ENCODE measurements around the gene AFF2. TPM values are rescaled to one million over a fixed set of nuclear protein-coding genes. Genes with fewer than 3 reads are reported as not detected.

Gene AFF2
- total RNA-seq, 2 experiments from 2014 or later, result 0.13 to 0.40 TPM

DNA sequence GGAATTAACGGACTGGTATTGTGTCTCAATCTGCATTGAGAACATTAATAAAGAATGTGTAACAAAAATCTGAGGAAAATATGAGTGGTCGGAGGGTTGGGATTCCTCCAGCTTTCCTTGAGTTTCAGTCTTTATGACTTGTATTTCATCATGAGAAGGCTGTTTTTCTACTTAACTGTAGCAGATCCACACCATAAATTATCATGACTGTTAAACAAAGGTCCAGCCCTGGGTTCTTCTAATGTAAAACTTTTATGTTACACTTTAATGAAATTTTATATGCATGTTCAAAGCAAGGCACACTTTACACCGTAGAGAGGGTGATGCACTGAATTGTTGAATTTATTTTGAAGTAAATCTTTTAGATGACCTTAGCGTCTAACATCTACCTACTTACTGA is 7.0 kb downstream of the AFF2 start:
- peaks cover 7% of the 10 kb centered on the region for H3K27me3 Mint-ChIP-seq (ENCODE audit: low read depth)
- H3K9me3 Mint-ChIP-seq (ENCODE audit: insufficient read depth), result no peaks in the 10 kb centered on the region
- no peaks in the 10 kb centered on the region for H3K4me1 Mint-ChIP-seq (ENCODE audit: low read depth)
- POLR2A ChIA-PET, result no interaction called here
- DNase-seq (no peak), ATAC-seq (no peak)
- no peaks in the 10 kb centered on the region for H3K36me3 Mint-ChIP-seq (ENCODE audit: low read depth)
- CTCF ChIA-PET, result no interaction called here
- H3K4me3 Mint-ChIP-seq, result no peak overlapping the region
- H3K27ac Mint-ChIP-seq, result no peak overlapping the region

DNA sequence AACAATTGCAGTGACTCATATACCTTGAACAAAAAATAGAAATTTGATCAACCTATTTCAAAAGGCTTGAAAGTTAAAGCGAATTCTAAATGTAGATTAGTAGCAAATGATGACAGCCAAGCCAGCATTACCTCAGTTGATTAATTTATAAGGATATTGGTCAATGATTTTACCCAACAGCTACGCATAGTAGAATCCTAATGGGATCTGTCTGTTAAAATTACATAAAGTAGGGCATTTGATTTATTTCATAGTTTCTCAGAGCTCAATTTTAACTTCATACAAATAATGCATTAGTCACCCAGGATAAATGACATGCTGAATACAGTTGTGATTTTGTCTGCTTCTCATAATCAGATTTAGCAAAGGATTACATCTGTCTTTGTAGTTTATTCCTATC is 12.0 kb downstream of the AFF2 start:
- POLR2A ChIA-PET, result no interaction called here
- CTCF ChIA-PET, result interaction anchor here (0.5 kb wide), 1 partner anchor 377 kb away, joined by 3 read pairs; no protein-coding TSS in a partner anchor
- H3K9me3 Mint-ChIP-seq (ENCODE audit: insufficient read depth), result no peaks in the 10 kb centered on the region
- H3K4me3 Mint-ChIP-seq, result no peak overlapping the region
- peaks cover 3% of the 10 kb centered on the region for H3K27me3 Mint-ChIP-seq (ENCODE audit: low read depth)
- no peak for ATAC-seq
- H3K27ac Mint-ChIP-seq, result no peak overlapping the region
- H3K36me3 Mint-ChIP-seq (ENCODE audit: low read depth), result no peaks in the 10 kb centered on the region
- no peaks in the 10 kb centered on the region for H3K4me1 Mint-ChIP-seq (ENCODE audit: low read depth)
- no peak for DNase-seq

DNA sequence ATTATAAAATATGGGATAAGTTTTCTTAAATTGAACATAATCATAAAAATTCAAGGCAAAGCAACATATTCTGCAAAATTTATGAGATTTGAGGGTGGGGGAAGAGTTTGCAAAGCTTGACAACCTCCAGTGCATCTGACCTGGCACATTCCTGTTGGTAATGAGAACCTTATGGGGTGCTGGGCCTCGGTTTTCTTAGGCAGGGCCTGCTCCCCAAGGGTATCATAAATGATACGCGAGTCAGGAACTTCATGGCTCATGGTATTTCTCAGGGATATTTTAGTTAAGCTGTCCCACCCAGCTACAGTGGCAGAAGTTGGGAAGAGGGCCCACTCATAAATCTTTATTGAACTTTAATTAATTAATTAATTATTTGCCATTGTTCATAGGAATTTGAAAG is 13.2 kb downstream of the AFF2 start:
- DNase-seq (no peak), ATAC-seq (no peak)
- ChIA-PET CTCF (no interaction called here), POLR2A (no interaction called here)
- Mint-ChIP-seq H3K27me3 (ENCODE audit: low read depth) (peaks cover 3% of the 10 kb centered on the region), H3K4me3 (no peak overlapping the region), H3K9me3 (ENCODE audit: insufficient read depth) (no peaks in the 10 kb centered on the region), H3K27ac (no peak overlapping the region), H3K36me3 (ENCODE audit: low read depth) (no peaks in the 10 kb centered on the region), H3K4me1 (ENCODE audit: low read depth) (no peaks in the 10 kb centered on the region)

DNA sequence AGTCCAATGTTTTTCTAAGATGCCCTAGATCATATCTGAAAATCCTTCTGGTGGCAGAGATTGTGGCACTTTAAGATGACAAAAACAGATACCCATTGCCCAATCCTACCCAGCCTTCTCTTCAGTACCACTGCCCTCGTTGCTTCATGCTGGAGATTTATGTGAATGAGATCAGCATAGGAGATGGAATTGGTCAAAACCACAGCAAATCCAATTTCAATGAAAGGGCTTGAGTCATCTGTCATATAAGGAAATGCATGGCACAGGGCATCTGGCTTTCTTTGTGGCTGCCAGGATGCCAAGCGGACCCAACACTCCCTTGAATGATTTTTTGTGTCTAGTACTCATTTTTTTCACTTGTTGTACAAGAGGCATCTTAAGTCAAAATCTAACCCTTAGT is 16.8 kb downstream of the AFF2 start:
- CTCF ChIA-PET, result no interaction called here
- ATAC-seq, result no peak

DNA sequence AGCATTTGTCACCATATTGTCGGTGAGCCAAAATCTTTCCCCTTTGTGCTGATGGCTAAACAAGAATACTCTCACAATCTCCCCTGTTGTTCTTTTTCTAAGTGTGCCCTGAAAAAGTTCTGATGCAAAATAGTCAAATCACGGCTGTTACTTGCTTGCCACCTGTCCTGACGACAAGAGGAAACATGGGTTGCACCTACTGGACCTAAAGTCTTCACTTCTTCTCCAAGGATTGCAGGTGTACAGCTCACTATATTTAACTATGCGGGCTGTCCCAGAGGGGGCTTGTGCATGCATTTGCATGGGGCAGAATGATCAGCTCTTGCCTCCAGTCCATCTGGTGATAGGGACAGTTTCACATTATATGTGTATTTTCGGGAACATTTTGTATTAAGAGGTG is 21.6 kb downstream of the AFF2 start:
- Mint-ChIP-seq H3K27ac (no peak overlapping the region), H3K27me3 (ENCODE audit: low read depth) (no peaks in the 10 kb centered on the region), H3K36me3 (ENCODE audit: low read depth) (no peaks in the 10 kb centered on the region), H3K4me1 (ENCODE audit: low read depth) (no peaks in the 10 kb centered on the region), H3K4me3 (no peak overlapping the region), H3K9me3 (ENCODE audit: insufficient read depth) (no peaks in the 10 kb centered on the region)
- no peak for ATAC-seq
- ChIA-PET CTCF (no interaction called here), POLR2A (no interaction called here)
- no peak for DNase-seq

More for the DNA sequence above, 16.8 kb downstream of the AFF2 start:
- no peak for DNase-seq
- no peaks in the 10 kb centered on the region for H3K27me3 Mint-ChIP-seq (ENCODE audit: low read depth)
- H3K9me3 Mint-ChIP-seq (ENCODE audit: insufficient read depth), result no peaks in the 10 kb centered on the region
- POLR2A ChIA-PET, result no interaction called here
- H3K36me3 Mint-ChIP-seq (ENCODE audit: low read depth), result no peaks in the 10 kb centered on the region
- no peak overlapping the region for H3K4me3 Mint-ChIP-seq
- no peaks in the 10 kb centered on the region for H3K4me1 Mint-ChIP-seq (ENCODE audit: low read depth)
- H3K27ac Mint-ChIP-seq, result no peak overlapping the region

DNA sequence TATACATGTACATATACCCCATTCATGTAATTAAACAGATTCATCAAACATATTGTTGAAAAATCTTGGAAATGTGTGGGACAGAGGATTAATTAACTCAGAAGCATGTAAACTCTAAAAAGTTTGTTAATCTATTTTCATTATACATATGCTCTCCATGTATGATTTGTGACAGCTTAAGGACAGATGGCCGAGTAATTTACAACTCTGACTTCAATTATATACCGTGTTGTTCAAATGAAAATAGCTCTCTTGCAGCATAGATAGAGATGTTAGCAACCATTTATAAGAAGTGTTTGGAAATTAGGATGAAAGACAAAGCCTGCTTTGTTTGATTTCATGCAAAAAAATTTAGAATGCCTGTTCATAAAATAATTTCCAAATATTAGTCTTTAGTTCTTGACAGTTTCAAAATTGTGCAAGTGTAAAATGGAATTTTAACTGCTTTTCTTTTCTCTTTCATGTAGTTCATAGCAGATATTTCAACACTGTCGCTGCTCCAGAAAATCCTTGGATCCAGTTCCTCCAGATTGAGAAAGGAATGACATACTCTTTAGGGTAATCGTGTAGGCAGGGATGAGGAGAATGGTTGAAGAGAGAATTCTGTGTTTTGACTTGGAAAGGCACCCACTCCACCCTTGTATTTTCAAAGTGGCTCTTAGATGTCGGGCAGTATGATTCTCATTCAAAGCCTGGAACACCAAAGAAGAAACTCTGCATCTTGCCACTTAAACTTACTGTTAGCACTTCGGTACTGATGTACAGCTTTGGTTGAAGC is 23.1 kb downstream of the AFF2 start:
- Mint-ChIP-seq H3K36me3 (ENCODE audit: low read depth) (no peaks in the 10 kb centered on the region), H3K27ac (no peak overlapping the region), H3K4me1 (ENCODE audit: low read depth) (no peaks in the 10 kb centered on the region), H3K4me3 (no peak overlapping the region), H3K27me3 (ENCODE audit: low read depth) (no peaks in the 10 kb centered on the region), H3K9me3 (ENCODE audit: insufficient read depth) (no peaks in the 10 kb centered on the region)
- ATAC-seq (no peak), DNase-seq (no peak)
- CTCF ChIA-PET, result no interaction called here
- POLR2A ChIA-PET, result no interaction called here

DNA sequence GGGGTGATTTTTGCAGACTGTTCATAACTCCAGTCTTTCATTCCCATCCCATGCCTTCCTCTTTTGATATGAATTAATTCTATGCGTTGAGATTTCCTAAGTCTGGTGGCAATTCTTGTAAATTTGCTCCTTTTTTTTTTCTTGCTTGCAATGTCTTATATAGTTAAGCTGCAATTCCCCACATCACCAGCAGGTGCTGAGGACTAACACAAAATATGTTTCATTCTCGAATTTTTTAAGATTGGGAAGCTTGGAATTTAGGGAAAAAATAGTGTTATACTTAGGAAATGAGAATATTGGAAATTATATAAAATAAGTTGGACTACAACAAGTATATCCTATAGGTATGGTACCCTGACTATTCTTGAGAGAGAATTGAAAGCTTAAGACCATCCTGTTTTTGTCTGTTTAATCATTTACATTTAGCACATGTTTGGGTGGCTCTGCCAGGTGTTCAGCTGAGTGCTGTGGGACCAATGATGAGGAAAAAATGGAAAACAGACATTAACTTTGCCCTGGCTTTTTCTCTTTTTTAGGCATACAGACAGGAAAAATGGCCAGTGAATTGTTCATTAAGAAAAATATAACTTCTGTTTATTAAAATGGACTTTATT is 30.2 kb downstream of the AFF2 start:
- DNase-seq (peak; percentile 21), ATAC-seq (no peak)
- H3K4me1 Mint-ChIP-seq (ENCODE audit: low read depth), result no peaks in the 10 kb centered on the region
- H3K27ac Mint-ChIP-seq, result no peak overlapping the region
- CTCF ChIA-PET, result interaction anchor here (0.6 to 1.6 kb wide), 5 partner anchors 14 to 397 kb away, joined by 3 to 4 read pairs (median 3); no protein-coding TSS in a partner anchor
- no peaks in the 10 kb centered on the region for H3K36me3 Mint-ChIP-seq (ENCODE audit: low read depth)
- no peaks in the 10 kb centered on the region for H3K9me3 Mint-ChIP-seq (ENCODE audit: insufficient read depth)
- no peaks in the 10 kb centered on the region for H3K27me3 Mint-ChIP-seq (ENCODE audit: low read depth)
- POLR2A ChIA-PET, result interaction anchor here (0.6 kb wide), 1 partner anchor 128 kb away, joined by 3 read pairs; no protein-coding TSS in a partner anchor
- H3K4me3 Mint-ChIP-seq, result no peak overlapping the region

DNA sequence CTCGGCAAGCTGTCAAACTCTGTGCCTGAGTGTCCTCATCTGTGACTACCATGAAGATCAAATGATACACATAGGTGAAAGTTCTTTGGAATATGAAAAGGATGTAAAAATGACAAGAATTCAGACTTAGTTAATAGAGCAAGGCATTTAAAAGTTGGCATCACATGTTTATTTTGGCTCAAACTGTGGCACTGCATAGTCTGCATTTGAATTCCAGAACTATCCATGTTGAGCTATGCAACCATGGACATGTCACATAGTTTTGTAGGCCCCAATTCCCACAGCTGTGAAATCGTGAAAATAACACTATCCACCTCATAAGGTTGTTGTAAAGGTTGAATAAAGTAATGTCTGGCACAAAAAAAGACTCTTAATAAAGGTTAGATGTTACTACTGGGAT is 33.9 kb downstream of the AFF2 start:
- Mint-ChIP-seq H3K9me3 (ENCODE audit: insufficient read depth) (no peaks in the 10 kb centered on the region), H3K27me3 (ENCODE audit: low read depth) (no peaks in the 10 kb centered on the region), H3K4me1 (ENCODE audit: low read depth) (no peaks in the 10 kb centered on the region), H3K27ac (no peak overlapping the region), H3K4me3 (no peak overlapping the region), H3K36me3 (ENCODE audit: low read depth) (no peaks in the 10 kb centered on the region)
- ATAC-seq (no peak), DNase-seq (no peak)
- ChIA-PET POLR2A (no interaction called here), CTCF (no interaction called here)

DNA sequence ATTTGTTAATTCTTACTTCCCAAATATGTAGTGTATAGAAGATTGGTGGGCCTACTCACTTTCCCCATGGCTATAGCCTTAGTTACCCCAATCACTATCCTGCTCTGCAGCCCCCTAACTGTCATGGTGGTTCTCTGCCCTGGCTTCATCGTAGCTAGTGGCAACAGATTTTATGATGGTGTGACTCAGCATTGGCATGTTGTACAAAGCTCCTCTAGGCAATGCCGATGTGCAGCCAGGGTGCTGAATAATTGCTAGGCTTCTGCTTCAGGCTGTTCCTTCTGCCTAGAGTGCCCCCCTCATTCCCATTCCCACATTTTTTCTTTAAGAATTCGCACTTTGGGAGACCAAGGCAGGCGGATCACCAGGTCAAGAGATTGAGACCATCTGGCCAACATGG is 35.2 kb downstream of the AFF2 start:
- H3K36me3 Mint-ChIP-seq (ENCODE audit: low read depth), result no peaks in the 10 kb centered on the region
- no peaks in the 10 kb centered on the region for H3K9me3 Mint-ChIP-seq (ENCODE audit: insufficient read depth)
- ChIA-PET CTCF (no interaction called here), POLR2A (no interaction called here)
- no peaks in the 10 kb centered on the region for H3K27me3 Mint-ChIP-seq (ENCODE audit: low read depth)
- ATAC-seq, result no peak
- no peak for DNase-seq
- H3K4me3 Mint-ChIP-seq, result no peak overlapping the region
- H3K27ac Mint-ChIP-seq, result no peak overlapping the region
- H3K4me1 Mint-ChIP-seq (ENCODE audit: low read depth), result no peaks in the 10 kb centered on the region

DNA sequence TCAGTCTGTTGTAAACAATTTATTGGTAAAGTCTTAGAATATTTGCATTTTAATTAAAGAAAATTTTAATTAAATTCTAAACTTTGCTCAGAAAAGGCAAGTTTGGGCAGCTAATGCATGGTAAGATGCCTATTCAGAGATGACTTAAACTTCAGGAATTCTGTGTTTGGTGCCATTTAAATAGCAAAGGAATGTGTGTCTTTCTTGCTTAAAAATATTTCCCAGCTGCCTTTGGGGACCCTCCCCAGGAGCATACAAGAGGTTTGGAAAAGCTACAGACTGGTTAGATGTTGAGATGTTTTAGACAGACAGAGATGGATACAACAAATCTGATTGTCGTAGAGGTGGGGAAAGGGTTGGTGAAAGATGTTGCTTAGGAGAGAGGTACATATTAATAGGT is 36.5 kb downstream of the AFF2 start:
- H3K9me3 Mint-ChIP-seq (ENCODE audit: insufficient read depth), result no peaks in the 10 kb centered on the region
- H3K27ac Mint-ChIP-seq, result no peak overlapping the region
- no peak for ATAC-seq
- DNase-seq, result no peak
- no peaks in the 10 kb centered on the region for H3K36me3 Mint-ChIP-seq (ENCODE audit: low read depth)
- no peaks in the 10 kb centered on the region for H3K27me3 Mint-ChIP-seq (ENCODE audit: low read depth)
- ChIA-PET POLR2A (no interaction called here), CTCF (no interaction called here)
- H3K4me1 Mint-ChIP-seq (ENCODE audit: low read depth), result no peaks in the 10 kb centered on the region
- no peak overlapping the region for H3K4me3 Mint-ChIP-seq

DNA sequence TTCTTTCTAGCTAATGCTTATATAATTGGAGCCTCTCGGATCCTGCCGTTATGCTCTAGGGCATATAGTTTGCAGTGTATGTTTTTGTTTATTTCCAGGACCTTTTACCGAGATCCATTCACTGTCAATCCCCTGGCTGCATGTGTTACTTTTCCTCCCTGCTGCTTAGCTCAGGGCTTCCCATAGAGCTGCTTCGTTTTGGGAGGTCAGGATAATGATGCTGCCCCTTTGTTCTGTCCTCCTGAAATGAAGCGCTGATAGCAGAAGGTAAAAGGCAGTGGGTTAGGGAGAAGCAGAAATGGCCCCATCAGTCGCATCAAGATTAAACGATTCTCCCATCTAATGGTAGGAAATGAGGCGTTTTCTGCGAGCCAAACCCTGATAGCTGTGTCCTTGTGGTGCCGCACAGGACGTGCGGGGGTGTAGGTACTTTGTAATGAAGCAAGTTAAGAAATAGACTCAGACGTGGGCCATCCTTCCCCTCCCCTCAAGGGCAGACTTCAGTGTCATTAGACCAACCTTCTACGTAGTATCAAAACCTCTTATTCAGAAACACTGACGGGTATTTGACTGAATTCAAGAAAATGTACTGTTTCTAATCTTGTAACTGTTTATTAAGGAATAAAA is 37.3 kb downstream of the AFF2 start:
- H3K27ac Mint-ChIP-seq, result no peak overlapping the region
- H3K4me1 Mint-ChIP-seq (ENCODE audit: low read depth), result no peaks in the 10 kb centered on the region
- ATAC-seq (no peak), DNase-seq (no peak)
- H3K4me3 Mint-ChIP-seq, result no peak overlapping the region
- no peaks in the 10 kb centered on the region for H3K9me3 Mint-ChIP-seq (ENCODE audit: insufficient read depth)
- ChIA-PET CTCF (no interaction called here), POLR2A (no interaction called here)
- H3K27me3 Mint-ChIP-seq (ENCODE audit: low read depth), result no peaks in the 10 kb centered on the region
- H3K36me3 Mint-ChIP-seq (ENCODE audit: low read depth), result no peaks in the 10 kb centered on the region

DNA sequence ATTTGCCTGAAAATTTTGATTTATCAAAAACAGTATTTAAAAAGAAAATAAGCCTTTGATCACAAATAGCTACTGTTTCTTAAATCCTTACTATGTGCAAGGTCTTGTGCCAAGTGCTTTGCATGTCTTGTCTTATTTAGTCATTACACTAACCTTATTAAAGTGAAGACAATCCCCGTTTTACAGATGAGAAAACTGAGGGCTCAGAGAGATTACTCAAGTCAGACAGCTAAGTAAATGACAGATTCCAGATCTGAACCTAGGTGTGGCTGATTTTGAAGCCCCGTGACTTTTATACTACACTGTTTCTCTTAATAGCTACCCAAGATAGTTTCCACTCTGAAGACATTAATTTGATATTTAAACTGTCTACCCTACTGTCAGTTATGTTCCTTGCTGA is 38.2 kb downstream of the AFF2 start:
- ChIA-PET POLR2A (no interaction called here), CTCF (no interaction called here)
- Mint-ChIP-seq H3K36me3 (ENCODE audit: low read depth) (no peaks in the 10 kb centered on the region), H3K9me3 (ENCODE audit: insufficient read depth) (no peaks in the 10 kb centered on the region), H3K4me1 (ENCODE audit: low read depth) (no peaks in the 10 kb centered on the region), H3K4me3 (no peak overlapping the region), H3K27ac (no peak overlapping the region), H3K27me3 (ENCODE audit: low read depth) (no peaks in the 10 kb centered on the region)
- DNase-seq (no peak), ATAC-seq (no peak)

Measured in activated CD8-positive, alpha-beta T cell treated with anti-CD3 and anti-CD28 coated beads, Interleukin-2, amount 10 ng/mL, durations not matched to agents 7 days and 5 days (primary cell).